SK-N-SH (cell line): ENCODE data around the gene ULK1.

Experiments
- SIN3A ChIP-seq: IDR thresholded peaks from 2 replicates; pipeline ENCODE4 v1.6.1; 2012; ENCODE audit warnings: low read depth, mild to moderate bottlenecking, low read length, moderate library complexity, borderline replicate concordance
- SMC3 ChIP-seq: IDR thresholded peaks from 2 replicates; pipeline ENCODE4 v1.6.1; 2012; ENCODE audit warnings: low read depth, low read length, improper control_type of control experiment
- TAF1 ChIP-seq: IDR thresholded peaks from 2 replicates; pipeline ENCODE4 v1.6.1; 2012; ENCODE audit warnings: low read depth, mild to moderate bottlenecking, low read length, moderate library complexity, borderline replicate concordance
- ZBTB33 ChIP-seq: IDR thresholded peaks from 2 replicates; pipeline ENCODE4 v1.4.0; 2012; ENCODE audit warnings: low read depth, borderline replicate concordance

- no peak for TF ChIP-seq TAF1
- TF ChIP-seq ZBTB33: no peak
- no peak for TF ChIP-seq SMC3
- no peak for TF ChIP-seq SIN3A
Observed at GRCh38 chr12:131897276-131897675, 2.9 kb downstream of the ULK1 start.
